Mucosa of rectum (tissue), 2 donors: ENCODE measurements around the gene P2RY6.
A peak's percentile ranks its signal among the peaks of the same experiment; 100 is the strongest.

ENCODE experiments used
- H3K27ac ChIP-seq, 2 donors: one replicate each; pipeline ENCODE4 v1.7.0; 2013; ENCODE audit warnings: inconsistent platforms in 2 of 2, low read depth in 2 of 2, low read length in 2 of 2
- H3K27me3 ChIP-seq, 2 donors: one replicate each; pipeline ENCODE4 v1.7.0; 2013; ENCODE audit warnings: low read length in 2 of 2; ENCODE audit not compliant: control insufficient read depth in 2 of 2, insufficient read depth in 2 of 2
- H3K36me3 ChIP-seq, 2 donors: one replicate each; pipeline ENCODE4 v1.7.0; 2013; ENCODE audit warnings: low read length in 2 of 2; ENCODE audit not compliant: control insufficient read depth in 2 of 2, insufficient read depth in 2 of 2
- H3K4me1 ChIP-seq, 2 donors: one replicate each; pipeline ENCODE4 v1.7.0; 2013; ENCODE audit warnings: low read length in 2 of 2, mild to moderate bottlenecking in 1 of 2; ENCODE audit not compliant: control insufficient read depth in 2 of 2, insufficient read depth in 2 of 2
- H3K4me3 ChIP-seq, 2 donors: one replicate each; pipeline ENCODE4 v1.7.0; 2013; ENCODE audit warnings: low read length in 2 of 2
- H3K9ac ChIP-seq, 2 donors: one replicate each; pipeline ENCODE4 v1.7.0; 2013; ENCODE audit warnings: low read length in 2 of 2, low read depth in 1 of 2, mild to moderate bottlenecking in 1 of 2
- H3K9me3 ChIP-seq, 2 donors: one replicate each; pipeline ENCODE4 v1.7.0; 2013; ENCODE audit warnings: low read length in 2 of 2; ENCODE audit not compliant: control insufficient read depth in 2 of 2
- donor health status: healthy.
- donor health status: Normal muscosa, but diverticular disease.

P2RY6 gene, protein sequence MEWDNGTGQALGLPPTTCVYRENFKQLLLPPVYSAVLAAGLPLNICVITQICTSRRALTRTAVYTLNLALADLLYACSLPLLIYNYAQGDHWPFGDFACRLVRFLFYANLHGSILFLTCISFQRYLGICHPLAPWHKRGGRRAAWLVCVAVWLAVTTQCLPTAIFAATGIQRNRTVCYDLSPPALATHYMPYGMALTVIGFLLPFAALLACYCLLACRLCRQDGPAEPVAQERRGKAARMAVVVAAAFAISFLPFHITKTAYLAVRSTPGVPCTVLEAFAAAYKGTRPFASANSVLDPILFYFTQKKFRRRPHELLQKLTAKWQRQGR

DNA sequence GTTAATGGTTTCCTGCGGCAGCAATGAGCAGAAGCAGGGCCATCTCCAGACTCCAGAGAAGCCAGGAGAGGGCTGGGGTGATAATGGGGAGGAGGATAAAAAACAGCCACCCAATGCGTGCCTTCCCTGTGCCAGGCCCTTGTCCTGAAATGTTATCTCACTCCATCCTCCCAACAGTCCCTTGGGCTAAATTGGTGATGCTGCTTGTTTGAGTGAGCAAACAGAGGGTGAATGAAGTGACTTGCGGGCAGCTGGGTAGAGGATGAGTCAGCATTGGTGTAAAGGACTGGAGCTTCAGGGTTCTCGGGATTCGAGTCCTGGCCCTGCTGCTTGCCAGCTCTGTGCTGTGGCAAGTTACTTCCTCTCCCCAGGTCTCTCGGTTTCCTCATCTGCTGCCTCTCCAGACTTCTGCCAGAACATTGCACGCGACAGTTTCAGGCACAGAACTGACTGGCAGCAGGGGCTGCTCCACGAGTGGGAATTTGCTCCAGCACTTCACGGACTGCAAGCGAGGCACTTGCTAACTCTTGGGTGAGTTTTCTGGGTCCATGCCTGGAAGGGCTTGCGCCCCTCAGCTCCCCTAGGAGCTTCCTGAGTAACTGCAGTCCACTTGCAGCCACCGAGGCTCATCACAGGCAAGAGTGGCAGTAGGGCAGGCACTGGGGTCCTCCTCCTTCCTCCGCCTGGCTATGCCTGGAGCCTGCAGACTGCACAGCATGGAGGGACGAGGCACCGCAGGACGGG, at the start of gene P2RY6:
TSS of gene P2RY6 (plus strand) at position 403 of the 744 bp plus-strand sequence. CDS start 24,181 bp downstream, outside the sequence.
- Histone ChIP-seq H3K27me3 (no peaks in the 10 kb centered on the region), H3K4me1 (peaks cover 12 to 14% of the 10 kb centered on the region in 2 donors), H3K4me3 (peak within 1 kb of the TSS in 1 of 2 donors; percentile 42), H3K27ac (peak within 1 kb of the TSS; percentile 40 to 43), H3K9me3 (no peaks in the 10 kb centered on the region), H3K9ac (peak within 1 kb of the TSS in 1 of 2 donors; percentile 17), H3K36me3 (no peaks in the 10 kb centered on the region)

DNA sequence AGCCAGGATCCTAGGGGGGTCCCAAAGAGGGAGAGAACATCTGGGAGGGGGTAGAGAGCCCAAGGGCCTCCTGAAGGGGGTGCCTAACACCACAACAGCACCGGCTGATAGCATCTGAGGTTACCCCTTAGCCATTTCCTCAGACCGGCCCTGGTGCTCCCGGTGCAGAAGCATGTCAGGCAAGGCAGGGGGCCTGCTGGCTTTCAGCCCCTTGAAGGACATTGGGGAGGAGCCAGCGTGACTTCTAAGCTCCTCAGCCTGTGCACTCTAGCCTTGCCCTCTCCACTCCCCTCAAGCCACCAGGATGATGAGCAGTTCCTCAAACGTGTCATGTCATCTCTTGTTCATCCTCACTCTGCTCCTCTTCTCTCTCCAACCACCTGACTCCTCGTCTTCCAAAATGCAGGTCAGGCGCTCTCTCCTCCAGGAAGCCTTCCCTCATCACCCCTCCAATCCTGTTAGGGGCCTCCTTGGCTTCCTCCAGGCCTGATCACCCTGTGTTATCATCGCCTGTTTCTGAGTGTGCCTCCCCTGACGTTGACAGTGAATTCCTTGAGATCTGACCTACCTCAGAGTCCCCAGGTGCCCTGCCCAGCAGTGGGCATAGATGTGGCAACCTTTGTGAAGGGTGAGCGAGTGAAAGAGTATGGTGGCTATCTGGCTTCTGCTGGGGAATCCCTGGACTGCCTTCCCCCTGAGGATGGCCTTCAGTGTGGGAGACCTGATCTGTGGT, 48.0 kb upstream of the P2RY6 start:
- Histone ChIP-seq H3K27ac (no peak overlapping the region), H3K4me3 (no peak overlapping the region), H3K4me1 (peaks cover 9 to 11% of the 10 kb centered on the region in 2 donors), H3K9ac (no peak overlapping the region), H3K36me3 (no peaks in the 10 kb centered on the region), H3K9me3 (no peaks in the 10 kb centered on the region), H3K27me3 (no peaks in the 10 kb centered on the region)

DNA sequence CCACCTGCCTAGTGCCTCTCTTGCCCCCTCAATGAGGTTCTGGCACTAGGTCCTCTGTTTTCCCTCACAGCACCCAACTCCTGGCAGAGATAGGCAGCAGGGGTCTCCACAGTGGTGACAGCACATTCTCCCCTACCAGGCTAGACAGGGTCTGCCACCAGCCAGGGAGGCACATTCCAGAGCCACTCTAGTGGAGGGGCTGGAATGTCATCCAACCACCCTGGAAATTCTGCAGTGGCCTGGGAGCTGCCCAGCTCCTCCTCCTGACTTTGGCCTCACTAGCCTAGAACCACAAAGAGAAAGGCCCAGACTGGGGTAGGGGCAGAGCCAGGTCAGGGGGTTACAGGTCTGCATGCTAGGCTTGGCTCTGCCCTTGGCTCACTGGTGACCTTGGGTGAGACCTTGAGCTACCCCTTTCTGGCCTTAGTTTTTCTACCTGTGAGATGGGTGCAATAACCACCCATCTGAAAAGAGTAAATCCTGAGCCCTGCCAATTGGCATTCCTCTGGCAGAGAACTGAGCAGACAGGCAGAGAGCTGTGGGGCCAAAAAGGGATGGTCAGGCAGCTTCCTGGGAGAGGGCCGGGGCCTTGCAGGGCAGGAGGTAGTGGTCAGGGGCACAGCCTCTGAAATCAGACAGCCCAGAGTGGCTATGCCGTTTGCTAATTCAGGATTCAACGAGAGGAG, 47.0 kb upstream of the P2RY6 start:
- Histone ChIP-seq H3K27ac (no peak overlapping the region), H3K27me3 (no peaks in the 10 kb centered on the region), H3K4me3 (no peak overlapping the region), H3K4me1 (peaks cover 6 to 7% of the 10 kb centered on the region in 2 donors), H3K36me3 (no peaks in the 10 kb centered on the region), H3K9me3 (no peaks in the 10 kb centered on the region), H3K9ac (no peak overlapping the region)

DNA sequence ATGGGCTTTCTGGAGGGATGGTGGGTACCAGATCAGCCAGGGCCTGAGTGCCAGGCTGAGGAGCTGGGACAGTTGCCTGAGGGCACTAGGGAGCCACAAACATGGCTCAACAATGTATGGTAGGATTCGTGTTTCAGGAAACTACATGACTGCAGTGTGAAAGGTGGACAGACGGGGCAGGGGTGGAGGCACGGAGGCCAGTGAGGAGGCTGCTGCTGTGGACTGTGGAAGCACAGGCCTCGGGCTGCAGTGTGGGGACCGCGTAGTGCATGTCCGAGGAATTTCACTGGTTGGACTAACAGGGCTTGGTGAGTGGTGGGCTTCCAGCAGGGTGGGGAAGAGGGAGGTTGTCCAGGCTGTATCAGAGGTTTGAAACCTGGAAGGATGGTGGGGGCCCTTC, 46.3 kb upstream of the P2RY6 start:
- H3K27me3 ChIP-seq, result no peaks in the 10 kb centered on the region
- H3K4me3 ChIP-seq, result no peak overlapping the region
- H3K9me3 ChIP-seq, result no peaks in the 10 kb centered on the region
- no peak overlapping the region for H3K27ac ChIP-seq
- H3K36me3 ChIP-seq, result no peaks in the 10 kb centered on the region
- H3K9ac ChIP-seq, result no peak overlapping the region
- H3K4me1 ChIP-seq, result peaks cover 6 to 7% of the 10 kb centered on the region in 2 donors

DNA sequence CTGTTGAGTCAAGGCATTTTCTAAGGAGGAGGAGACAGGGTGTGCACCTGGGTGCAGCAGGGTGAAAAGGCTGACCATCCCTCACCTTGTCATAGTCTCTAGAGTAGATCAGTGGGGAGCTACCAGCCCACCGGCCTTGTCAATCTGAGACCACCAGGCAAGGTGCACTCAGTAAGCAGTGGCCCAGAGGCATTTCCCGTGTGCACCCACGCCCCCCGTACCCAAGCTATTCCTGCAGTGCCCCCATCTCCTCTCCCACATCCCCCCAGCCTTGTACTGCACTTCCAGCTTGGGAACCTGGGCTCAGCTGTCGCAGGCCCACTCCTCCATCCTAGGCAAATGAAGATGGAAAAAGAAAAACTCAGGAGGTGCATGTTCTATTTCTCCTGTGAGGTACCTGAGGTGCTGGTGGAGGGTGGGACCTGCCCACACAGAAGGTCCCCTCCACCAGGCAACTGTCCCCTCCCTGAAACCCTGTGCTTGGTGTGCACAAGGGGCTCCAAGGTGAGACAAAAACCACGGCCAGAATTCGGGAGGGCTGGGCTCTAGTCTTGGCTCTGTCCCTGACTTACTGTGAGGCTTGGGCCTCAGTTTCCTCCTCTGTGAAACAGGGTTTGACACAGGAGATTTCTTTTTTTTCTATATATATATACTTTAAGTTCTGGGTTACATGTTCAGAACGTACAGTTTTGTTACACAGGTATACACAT, 45.7 kb upstream of the P2RY6 start:
- peaks cover 6 to 7% of the 10 kb centered on the region in 2 donors for H3K4me1 ChIP-seq
- no peak overlapping the region for H3K9ac ChIP-seq
- no peak overlapping the region for H3K4me3 ChIP-seq
- no peak overlapping the region for H3K27ac ChIP-seq
- H3K27me3 ChIP-seq, result no peaks in the 10 kb centered on the region
- no peaks in the 10 kb centered on the region for H3K36me3 ChIP-seq
- H3K9me3 ChIP-seq, result no peaks in the 10 kb centered on the region

DNA sequence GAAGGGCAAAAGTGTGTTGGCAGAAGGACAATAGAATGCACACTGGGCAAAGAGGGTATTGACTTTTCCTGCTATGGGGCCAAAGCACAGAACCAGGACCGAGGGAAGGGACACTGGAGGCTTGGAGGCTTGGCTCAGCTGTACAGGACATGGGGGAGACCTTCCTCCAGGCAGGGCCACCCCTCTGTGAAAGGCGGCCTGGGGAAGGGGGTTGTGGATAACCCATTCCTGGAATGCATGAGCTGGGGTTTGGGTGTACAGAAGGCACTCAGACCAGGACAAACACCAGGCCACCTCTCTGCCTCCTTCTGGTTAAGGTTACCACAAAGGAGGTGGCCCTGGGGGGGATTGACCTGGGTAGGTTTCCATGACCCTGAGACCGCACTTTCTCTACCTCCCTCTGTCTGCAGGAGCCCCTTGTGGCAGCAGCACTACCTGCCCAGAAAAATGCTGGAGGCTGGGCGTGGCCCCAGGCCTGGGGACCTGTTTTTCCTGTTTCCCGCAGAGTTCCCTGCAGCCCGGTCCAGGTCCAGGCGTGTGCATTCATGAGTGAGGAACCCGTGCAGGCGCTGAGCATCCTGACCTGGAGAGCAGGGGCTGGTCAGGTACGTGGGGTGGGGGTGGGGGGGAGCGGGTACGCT, 44.4 kb upstream of the P2RY6 start:
- Histone ChIP-seq H3K27ac (no peak overlapping the region), H3K4me3 (no peak overlapping the region), H3K9ac (no peak overlapping the region), H3K27me3 (no peaks in the 10 kb centered on the region), H3K36me3 (peaks cover 0 to 1% of the 10 kb centered on the region in 2 donors), H3K4me1 (peaks cover 6 to 7% of the 10 kb centered on the region in 2 donors), H3K9me3 (no peaks in the 10 kb centered on the region)

DNA sequence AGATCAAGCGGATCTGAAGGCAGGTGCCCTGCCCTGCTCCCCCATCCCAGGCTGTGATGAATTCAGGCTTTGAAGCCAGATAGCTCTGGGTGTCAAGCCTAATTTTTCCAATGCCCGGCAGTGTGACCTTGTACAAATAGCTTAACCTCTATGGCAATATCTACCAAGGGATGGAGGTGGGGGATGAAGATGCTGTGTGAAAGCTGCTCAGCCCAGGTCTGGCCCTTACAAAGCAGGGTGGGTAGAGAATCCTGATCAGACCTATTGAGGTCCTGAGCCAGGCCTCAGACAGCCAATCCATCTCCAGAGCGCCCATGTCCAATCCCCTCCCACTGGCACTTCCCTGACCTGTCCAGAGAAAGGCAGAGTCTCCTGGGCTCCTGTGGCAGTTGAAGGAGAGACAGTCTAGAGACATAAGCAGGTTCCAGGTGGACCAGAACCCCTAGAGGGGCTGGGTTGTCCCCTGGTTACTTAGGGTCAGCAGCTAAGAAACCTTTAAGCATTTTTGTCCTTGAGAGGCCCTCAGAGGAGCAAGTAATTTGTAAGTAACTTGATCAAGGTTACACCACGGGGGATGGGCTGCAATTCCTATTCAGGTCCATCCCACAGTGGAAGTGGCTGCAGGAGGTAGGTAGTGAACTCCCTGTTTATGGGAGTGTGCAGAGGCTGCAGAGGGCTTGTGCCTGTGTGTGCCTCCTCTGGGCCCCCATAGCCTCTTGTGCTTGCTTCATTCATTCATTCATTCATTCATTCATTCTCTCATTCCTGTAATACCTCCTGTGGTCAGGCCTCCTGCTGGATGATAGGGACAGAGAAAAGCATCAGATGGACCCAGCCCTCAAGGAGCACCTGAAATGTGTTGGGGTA, 43.6 kb upstream of the P2RY6 start:
- Histone ChIP-seq H3K27me3 (no peaks in the 10 kb centered on the region), H3K27ac (no peak overlapping the region), H3K36me3 (peaks cover 0 to 4% of the 10 kb centered on the region in 2 donors), H3K9ac (no peak overlapping the region), H3K4me3 (no peak overlapping the region), H3K4me1 (peaks cover 6 to 7% of the 10 kb centered on the region in 2 donors), H3K9me3 (no peaks in the 10 kb centered on the region)

DNA sequence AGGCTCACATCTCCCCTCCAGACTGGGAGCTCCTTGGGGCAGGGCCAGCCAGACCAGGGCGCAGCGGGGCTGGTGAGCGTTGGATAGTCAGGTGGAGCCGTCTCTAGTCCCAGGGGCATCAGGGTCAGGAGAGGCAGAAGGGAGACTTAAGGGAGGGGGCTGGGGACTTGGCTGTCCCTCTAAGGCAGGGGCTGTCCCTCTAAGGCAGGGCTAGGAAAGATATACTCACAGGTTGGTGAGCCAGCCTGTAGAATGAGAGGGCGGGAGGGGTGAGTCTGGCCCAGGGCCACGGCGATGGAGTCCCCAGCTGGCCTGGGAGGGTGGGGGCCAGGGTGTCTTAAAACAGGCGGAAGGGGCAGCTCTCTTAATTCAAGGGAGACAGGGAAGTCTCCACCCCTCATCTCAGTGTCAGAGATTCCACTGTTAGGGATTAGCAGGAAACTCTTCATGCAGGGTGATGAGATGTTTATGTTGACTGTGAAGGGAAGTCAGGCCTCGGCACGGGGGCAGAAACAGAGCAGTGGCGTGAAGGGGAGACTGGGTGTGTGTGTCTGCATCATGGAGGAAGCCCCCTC, 42.7 kb upstream of the P2RY6 start:
- Histone ChIP-seq H3K9me3 (no peaks in the 10 kb centered on the region), H3K27me3 (no peaks in the 10 kb centered on the region), H3K9ac (no peak overlapping the region), H3K36me3 (peaks cover 0 to 6% of the 10 kb centered on the region in 2 donors), H3K4me1 (peaks cover 6 to 7% of the 10 kb centered on the region in 2 donors), H3K27ac (no peak overlapping the region), H3K4me3 (no peak overlapping the region)
